Hepatocyte (in vitro differentiated cells): ENCODE measurements around the gene ODAM.

Source experiments
- CTCF ChIP-seq: fragments of 200-600 bp; sonication (generic); IDR thresholded peaks from 2 replicates; pipeline ENCODE4 v1.5.1; 2016; ENCODE audit warnings: antibody characterized with exemption, mild to moderate bottlenecking; ENCODE audit not compliant: poor library complexity
- EZH2 ChIP-seq: fragments of 200-600 bp; sonication (generic); IDR thresholded peaks from 2 replicates; pipeline ENCODE4 v1.6.1; 2016; ENCODE audit warnings: antibody characterized with exemption, mild to moderate bottlenecking, borderline replicate concordance

GRCh38 chr4:70251250-70251944, 55.9 kb downstream of the ODAM start:
- TF ChIP-seq CTCF, result no peak
- TF ChIP-seq EZH2, result no peak
